ENCODE results near the gene MED15.

Gene MED15

DNA sequence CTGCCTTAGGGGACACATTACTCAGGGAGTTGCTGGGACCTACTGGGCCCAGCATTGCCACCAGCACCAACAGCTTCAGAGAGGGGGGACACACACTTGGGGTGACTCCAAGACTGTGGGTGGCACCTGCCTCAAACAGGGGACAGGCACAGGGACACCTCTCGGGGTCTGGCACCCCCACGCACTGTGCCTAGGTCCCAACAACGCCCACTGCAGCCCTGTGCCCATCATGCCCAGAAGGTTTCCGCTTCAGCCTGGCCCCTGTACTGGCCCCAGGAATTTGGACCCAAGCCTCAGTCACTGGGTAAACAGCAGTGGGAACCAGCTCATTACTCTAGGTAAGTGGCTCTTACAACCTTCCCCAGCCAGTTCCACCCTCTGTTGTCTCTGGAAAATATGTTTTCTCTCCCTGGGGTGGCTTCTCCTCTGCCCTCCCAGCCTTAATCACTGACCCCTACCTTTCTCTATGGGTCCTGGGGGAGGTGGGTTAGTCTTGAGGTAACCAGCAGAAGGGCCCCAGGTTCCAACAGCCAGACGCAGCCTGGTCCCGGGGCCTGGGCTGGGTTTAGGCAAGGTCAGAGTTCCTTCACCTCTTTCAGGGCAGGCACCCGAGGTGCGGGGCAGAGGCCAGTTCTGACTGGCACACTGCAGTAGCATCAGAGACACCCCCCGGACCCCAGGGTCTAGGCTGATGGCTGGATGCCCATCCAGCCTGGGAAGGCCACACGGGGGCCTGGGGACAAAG is 123.6 kb downstream of the MED15 start:
- no peak for DNase-seq

DNA sequence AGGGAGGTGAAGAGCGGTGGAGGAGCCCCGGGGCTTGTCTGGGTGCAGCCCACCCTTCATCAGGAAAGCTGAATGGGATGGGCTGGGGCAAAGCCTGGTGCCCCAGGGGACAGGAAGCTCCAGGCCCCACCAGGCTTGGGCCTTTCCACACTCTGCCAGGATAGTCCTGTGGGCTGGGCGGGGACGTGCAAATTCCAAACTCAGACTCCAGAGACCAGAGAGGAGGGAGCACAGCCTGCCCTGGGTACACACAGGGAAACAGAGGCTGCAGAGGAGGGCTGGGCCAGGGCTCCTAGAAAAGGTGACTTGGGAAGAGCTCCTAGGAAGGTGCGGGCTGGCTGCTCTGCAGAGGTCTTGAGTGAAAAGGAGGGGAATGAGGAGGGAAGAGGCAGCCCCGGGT is 124.7 kb downstream of the MED15 start:
- no peak for DNase-seq

DNA sequence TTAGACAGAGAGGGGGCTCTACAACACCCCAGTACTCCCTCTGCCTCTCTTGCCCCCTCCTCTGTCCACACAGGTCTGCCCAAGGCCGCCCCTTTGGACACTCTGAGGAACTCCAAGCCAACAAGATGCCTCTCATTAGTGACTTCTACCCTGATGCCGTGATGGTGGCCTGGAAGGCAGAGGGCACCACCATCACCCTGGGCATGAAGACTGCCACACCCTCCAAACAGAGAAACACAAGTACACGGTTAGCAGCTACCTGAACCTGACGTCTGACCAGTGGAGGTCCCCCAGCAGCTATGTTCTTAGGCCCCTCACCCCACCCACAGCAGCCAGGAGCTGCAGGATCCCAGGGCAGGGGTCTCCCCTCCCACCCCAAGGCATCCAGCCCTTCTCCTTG is 125.1 kb downstream of the MED15 start:
- DNase-seq: no peak

DNA sequence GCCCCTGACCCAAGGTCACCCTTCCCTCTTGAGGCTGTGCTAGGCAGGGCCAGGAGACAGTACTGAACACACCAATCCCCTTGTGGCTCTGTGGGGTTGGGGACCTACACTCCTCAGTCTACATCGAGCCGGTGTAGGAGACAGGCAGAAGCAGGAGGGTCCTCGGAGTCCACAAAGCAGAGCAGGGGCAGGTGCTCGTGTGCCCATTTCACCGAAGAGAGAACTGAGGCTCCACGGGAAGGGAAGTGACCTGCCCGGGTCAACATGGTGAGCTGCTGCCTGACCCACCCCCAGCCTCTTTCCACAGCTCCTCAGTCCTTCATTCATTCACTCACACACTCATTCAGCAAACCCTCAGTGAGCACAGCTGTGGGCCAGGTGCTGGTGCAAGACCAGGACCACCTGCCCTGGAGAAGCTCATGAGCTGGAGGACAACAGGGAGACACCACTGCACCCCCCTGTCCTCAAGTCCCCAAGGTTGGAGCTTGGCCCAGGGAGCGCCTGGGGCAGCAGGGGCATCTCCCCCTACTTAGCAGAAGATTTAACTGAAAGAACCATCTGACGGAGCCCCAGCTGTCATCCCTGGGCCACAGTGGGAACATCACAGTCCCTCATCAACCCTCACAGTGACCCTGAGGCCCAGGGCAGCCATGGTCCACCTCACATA is 127.3 kb downstream of the MED15 start:
- no peak for DNase-seq

DNA sequence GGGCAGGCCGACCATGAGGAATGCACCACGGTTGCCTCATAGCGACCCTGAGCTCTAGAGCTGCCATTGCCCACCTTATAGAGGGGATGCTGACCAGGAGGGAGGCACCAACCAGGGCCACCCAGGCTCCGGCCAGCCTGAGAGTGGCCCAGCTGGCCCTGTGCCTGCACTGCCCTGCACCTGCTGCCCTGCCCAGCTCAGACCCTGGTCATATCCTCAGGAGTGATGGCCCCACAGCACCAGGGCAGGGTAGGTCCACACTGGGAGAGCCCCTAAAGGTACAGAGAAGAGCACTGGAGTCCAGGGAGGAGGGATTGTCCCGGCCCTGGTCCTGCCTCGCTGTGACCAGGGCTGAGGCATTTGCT is 127.8 kb downstream of the MED15 start:
- DNase-seq: no peak

DNA sequence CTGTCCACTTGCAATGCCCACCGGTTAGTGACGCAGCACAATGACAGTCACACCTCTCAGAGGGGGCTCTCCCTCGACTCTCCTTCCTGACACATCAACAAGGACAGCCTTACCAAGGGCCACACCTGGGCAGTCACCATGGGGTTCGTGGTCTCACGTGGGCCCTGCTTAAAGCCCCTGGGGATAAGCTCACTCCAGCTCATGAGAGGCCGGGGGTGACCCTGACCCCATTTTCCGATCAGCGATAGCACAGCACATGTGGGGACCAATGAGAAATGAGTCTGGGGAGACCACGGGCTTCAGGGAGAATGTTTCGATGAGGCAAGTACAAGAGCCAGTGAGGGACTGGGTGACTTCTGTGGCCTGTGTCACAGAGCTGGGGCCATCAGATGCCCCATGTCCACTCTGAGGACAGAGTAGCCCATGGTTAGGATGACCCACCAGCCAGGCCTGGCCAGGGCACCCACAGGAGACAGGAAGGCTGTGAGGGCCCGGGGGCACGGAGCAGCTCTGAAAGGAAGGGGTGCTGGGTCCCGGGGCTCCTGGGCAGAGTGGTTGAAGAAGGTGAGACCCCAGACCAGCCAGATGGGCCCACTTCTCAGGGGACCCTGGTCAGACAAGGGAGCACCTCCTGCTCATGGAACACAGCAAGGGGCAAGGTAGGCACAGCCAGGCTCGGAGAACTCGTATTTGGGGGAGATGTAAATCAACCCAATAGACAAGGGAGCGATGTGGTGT is 128.8 kb downstream of the MED15 start:
- DNase-seq: no peak

DNA sequence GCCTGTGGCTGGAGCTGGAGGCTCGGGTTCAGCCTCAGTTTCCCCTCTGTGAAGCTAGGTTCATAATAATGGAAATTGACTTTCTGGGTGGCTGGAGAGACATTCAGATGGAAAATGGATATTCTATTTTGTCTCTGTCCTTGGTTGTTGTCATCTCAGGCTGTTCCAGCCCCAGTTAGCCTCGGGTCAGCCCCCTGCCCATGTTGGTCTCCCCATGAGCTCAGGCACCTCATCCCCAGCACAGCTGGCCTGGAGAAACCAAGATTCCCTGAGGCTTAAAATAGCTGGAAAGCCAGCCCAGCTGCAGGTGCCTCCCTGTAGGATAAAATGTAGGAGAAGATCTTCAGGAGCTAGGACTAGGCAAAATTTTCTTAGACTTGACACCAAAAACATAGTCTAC is 129.5 kb downstream of the MED15 start:
- DNase-seq: no peak

Measured in NCI-H774 (cell line).